IMR-90 (cell line): ENCODE data around the gene TM7SF2. TPM values are rescaled to one million over a fixed set of nuclear protein-coding genes. Genes with fewer than 3 reads are reported as not detected.

Experiments
- ATAC-seq: fragments of 200-7000 bp; cut with Tn5 transposase; 2 replicates; pipeline ENCODE4 v1.9.1; 2020; ENCODE audit warnings: low read depth, mild to moderate bottlenecking, moderate library complexity
- BruUV-seq: library from RNA; stranded (reverse); fragments of 400-500 nt; replicated peaks from 2 replicates; lab custom pipeline; 2021; lab: Mats Ljungman, UMichigan
- CTCF ChIA-PET: fragments of 300-600 bp; formaldehyde crosslinking; extraction: SDS; loops from one replicate; lab custom pipeline; 2021; ENCODE audit warnings: antibody characterized with exemption; lab: Yijun Ruan, JAX
- POLR2A ChIA-PET: fragments of 300-600 bp; sonication (Branson Sonifier 250); formaldehyde crosslinking; loops from one replicate; lab custom pipeline; 2022; ENCODE audit warnings: antibody characterized with exemption; ENCODE audit not compliant: unreplicated experiment; lab: Charles Lee
- DNase-seq: peaks from one replicate; pipeline ENCODE4 v3.0.0; 2013
- H2AFZ ChIP-seq: replicated peaks from 2 replicates; pipeline ENCODE3; 2013; ENCODE audit warnings: low read length, mild to moderate bottlenecking; ENCODE audit not compliant: poor library complexity
- H2AK5ac ChIP-seq: 2 replicates; pipeline ENCODE4 v1.6.1; 2013; ENCODE audit warnings: low read depth, low read length, inconsistent platforms
- H2AK9ac ChIP-seq: replicated peaks from 2 replicates; pipeline ENCODE3; 2013; ENCODE audit warnings: mild to moderate bottlenecking, low read depth, low read length, moderate library complexity; ENCODE audit not compliant: poor library complexity
- H2BK120ac ChIP-seq: 2 replicates; pipeline ENCODE4 v1.6.1; 2013; ENCODE audit warnings: low read depth, low read length, inconsistent platforms
- H2BK15ac ChIP-seq: 3 replicates; pipeline ENCODE4 v1.6.1; 2013; ENCODE audit warnings: low read depth, low read length, inconsistent platforms
- H2BK20ac ChIP-seq: 2 replicates; pipeline ENCODE4 v1.6.1; 2013; ENCODE audit warnings: low read depth, mild to moderate bottlenecking, inconsistent platforms, low read length, moderate library complexity
- H2BK5ac ChIP-seq: 2 replicates; pipeline ENCODE4 v1.6.1; 2013; ENCODE audit warnings: mild to moderate bottlenecking, low read depth, low read length, inconsistent platforms; ENCODE audit not compliant: poor library complexity, severe bottlenecking
- H3K14ac ChIP-seq: replicated peaks from 2 replicates; pipeline ENCODE4 v1.6.1; 2013; ENCODE audit warnings: low read depth, low read length, inconsistent platforms
- H3K18ac ChIP-seq: 2 replicates; pipeline ENCODE4 v1.6.1; 2013; ENCODE audit warnings: low read depth, low read length, control low read depth
- H3K23ac ChIP-seq: 2 replicates; pipeline ENCODE4 v1.6.1; 2013; ENCODE audit warnings: low read depth, low read length, inconsistent platforms
- H3K27ac ChIP-seq: 2 replicates; pipeline ENCODE4 v1.5.1; 2013; ENCODE audit warnings: mild to moderate bottlenecking, control low read depth, low read length; ENCODE audit not compliant: insufficient read depth
- H3K27me3 ChIP-seq: 2 replicates; pipeline ENCODE4 v1.6.1; 2013; ENCODE audit warnings: low read length; ENCODE audit not compliant: control insufficient read depth, insufficient read depth
- H3K36me3 ChIP-seq: 2 replicates; pipeline ENCODE4 v1.6.1; 2013; ENCODE audit warnings: low read length, mixed read lengths; ENCODE audit not compliant: control insufficient read depth, insufficient read depth
- H3K4ac ChIP-seq: 2 replicates; pipeline ENCODE4 v1.6.1; 2013; ENCODE audit warnings: low read depth, low read length, inconsistent platforms
- H3K4me1 ChIP-seq: 2 replicates; pipeline ENCODE4 v1.6.1; 2013; ENCODE audit warnings: low read length, mixed read lengths; ENCODE audit not compliant: control insufficient read depth, insufficient read depth
- H3K4me2 ChIP-seq: 2 replicates; pipeline ENCODE4 v1.6.1; 2013; ENCODE audit warnings: low read depth, mild to moderate bottlenecking, control low read depth, low read length, moderate library complexity
- H3K4me3 ChIP-seq: 2 replicates; pipeline ENCODE4 v1.5.1; 2013; ENCODE audit warnings: low read depth, mild to moderate bottlenecking, control low read depth, low read length, moderate library complexity; ENCODE audit not compliant: insufficient read depth
- H3K56ac ChIP-seq: 2 replicates; pipeline ENCODE4 v1.6.1; 2013; ENCODE audit warnings: low read length, inconsistent platforms; ENCODE audit not compliant: insufficient read depth; ENCODE audit errors: extremely low read depth
- H3K79me1 ChIP-seq, 2 experiments: 2 replicates each; pipeline ENCODE4 v1.6.1; 2013; ENCODE audit warnings: low read length in 2 of 2, inconsistent platforms in 1 of 2, low read depth in 1 of 2
- H3K9ac ChIP-seq: 2 replicates; pipeline ENCODE4 v1.6.1; 2013; ENCODE audit warnings: low read depth, low read length, control low read depth
- H3K9me1 ChIP-seq: 2 replicates; pipeline ENCODE4 v1.6.1; 2013; ENCODE audit warnings: low read length, inconsistent platforms; ENCODE audit not compliant: insufficient read depth
- H3K9me3 ChIP-seq: 2 replicates; pipeline ENCODE4 v1.6.1; 2013; ENCODE audit warnings: low read length; ENCODE audit not compliant: control insufficient read depth, insufficient read depth
- H4K20me1 ChIP-seq: 2 replicates; pipeline ENCODE4 v1.6.1; 2013; ENCODE audit warnings: low read length, inconsistent platforms; ENCODE audit not compliant: insufficient read depth
- H4K5ac ChIP-seq: 2 replicates; pipeline ENCODE4 v1.6.1; 2013; ENCODE audit warnings: mild to moderate bottlenecking, low read depth, low read length, control low read depth
- H4K8ac ChIP-seq, 2 experiments: 2 replicates each; pipeline ENCODE4 v1.6.1; 2013; ENCODE audit warnings: low read depth in 2 of 2, low read length in 2 of 2, control low read depth in 1 of 2, inconsistent platforms in 1 of 2
- H4K91ac ChIP-seq: 2 replicates; pipeline ENCODE4 v1.6.1; 2013; ENCODE audit warnings: low read depth, low read length, inconsistent platforms; ENCODE audit not compliant: insufficient read depth
- BHLHE40 ChIP-seq: fragments of 150-350 bp; IDR thresholded peaks from 2 replicates; pipeline ENCODE4 v1.6.1; 2016; ENCODE audit warnings: mild to moderate bottlenecking, low read depth, low read length
- FOS ChIP-seq: fragments of 150-350 bp; IDR thresholded peaks from 2 replicates; pipeline ENCODE4 v1.6.1; 2016; ENCODE audit warnings: low read depth, low read length
- MXI1 ChIP-seq: IDR thresholded peaks from 2 replicates; pipeline ENCODE4 v1.6.1; 2012; ENCODE audit warnings: low read depth, mild to moderate bottlenecking, low read length, moderate library complexity, borderline replicate concordance
- POLR2A ChIP-seq: IDR thresholded peaks from 2 replicates; pipeline ENCODE4 v1.6.1; 2012; ENCODE audit warnings: mild to moderate bottlenecking, low read depth, low read length
- RAD21 ChIP-seq: IDR thresholded peaks from 2 replicates; pipeline ENCODE4 v1.6.1; 2012; ENCODE audit warnings: low read length, improper control_type of control experiment
- RCOR1 ChIP-seq: IDR thresholded peaks from 2 replicates; pipeline ENCODE4 v1.6.1; 2012; ENCODE audit warnings: mild to moderate bottlenecking, low read length, improper control_type of control experiment; ENCODE audit not compliant: insufficient replicate concordance
- RFX5 ChIP-seq: IDR thresholded peaks from 2 replicates; pipeline ENCODE4 v1.8.0; 2012; ENCODE audit warnings: low read depth, mild to moderate bottlenecking, low read length, moderate library complexity
- WGBS, 2 experiments: methylation state at CpG; one replicate each; pipeline versions ENCODE4 v1.1.5 to v1.1.7; 2013; ENCODE audit warnings: missing lambda C conversion rate in 2 of 2; ENCODE audit not compliant: insufficient read length in 1 of 2; ENCODE audit errors: extremely low coverage in 2 of 2; 5-methylcytosine and 5-hydroxymethylcytosine counted together
- dilution Hi-C: fragments of 300-500 bp; cut with HindIII; formaldehyde crosslinking; loops from one replicate; pipeline ENCODE4 v1.14.3; 2018; ENCODE audit warnings: low sequenced_read_pairs; ENCODE audit not compliant: unreplicated experiment
- in situ Hi-C: fragments of 300-500 bp; cut with MboI; formaldehyde crosslinking; loops from 3 replicates; pipeline ENCODE4 v1.14.3; 2019; ENCODE audit warnings: low sequenced_read_pairs, inconsistent platforms, mixed read lengths
- intact Hi-C: fragments of 100-400 bp; cut with micrococcal nuclease; formaldehyde crosslinking; loops from 2 replicates; pipeline ENCODE4 v1.10.0; 2022
- polyA plus RNA-seq, 3 experiments: library from polyadenylated mRNA; depleted of rRNA; stranded (reverse); fragments of >200 nt; gene quantifications; 2 replicates each; pipeline ENCODE4 v1.2.3, GENCODE V29; 2012; ENCODE audit warnings: low replicate concordance in 1 of 3
- total RNA-seq: library from RNA; depleted of rRNA; stranded (reverse); fragments of >200 nt; gene quantifications from 2 replicates; pipeline ENCODE4 v1.2.3, GENCODE V29; 2012
- TF ChIP-seq, protein P1 (sequence below): fragments of 150-350 bp; IDR thresholded peaks from 2 replicates; pipeline ENCODE4 v1.6.1; 2016; ENCODE audit warnings: low read depth, mild to moderate bottlenecking, low read length, moderate library complexity, borderline replicate concordance

The TM7SF2 gene
- total and polyA plus RNA-seq, 2 of the 4 experiments (the other 2 are of a cell fraction): 5.7 to 7.6 TPM

DNA sequence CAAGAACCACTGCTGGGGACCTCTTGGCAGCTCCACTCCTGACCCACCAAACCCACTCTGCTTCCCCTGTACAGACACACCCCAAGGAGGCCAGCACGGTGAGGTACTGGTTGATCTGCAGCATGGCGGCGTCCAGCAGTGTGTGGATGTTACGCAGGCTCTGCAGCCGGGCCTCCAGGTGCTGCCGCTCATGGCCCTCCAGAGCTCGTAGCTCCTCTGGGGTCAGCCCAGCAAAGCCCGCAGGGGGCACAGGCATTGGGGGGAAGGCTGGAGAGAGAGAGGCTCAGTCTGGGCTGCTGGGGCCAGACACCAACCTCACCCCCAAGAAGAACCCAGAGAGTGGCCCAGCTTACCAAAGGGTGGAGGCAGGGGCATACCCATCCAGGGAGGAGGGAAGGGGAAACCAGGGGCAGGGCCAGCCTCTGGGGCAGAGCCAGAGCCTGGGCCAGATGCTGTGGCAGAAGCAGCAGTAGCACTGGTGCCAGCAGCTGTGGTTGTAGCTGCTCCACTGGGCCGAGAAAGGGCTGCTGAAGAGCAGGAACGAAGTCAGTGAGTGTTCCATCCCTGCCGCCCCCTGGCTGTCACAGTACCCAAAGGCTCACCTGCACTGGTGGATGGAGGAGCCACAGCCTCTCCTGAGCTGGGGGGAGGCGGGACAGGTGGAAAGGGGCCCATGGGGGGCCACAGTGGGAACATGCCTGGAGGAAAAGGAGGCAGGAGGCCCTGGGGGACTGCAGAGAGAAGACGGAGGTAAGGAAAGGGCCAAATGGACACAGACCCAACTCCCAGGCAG lies 18.2 kb downstream of the TM7SF2 start (continued):
- TF ChIP-seq RCOR1: no peak

DNA sequence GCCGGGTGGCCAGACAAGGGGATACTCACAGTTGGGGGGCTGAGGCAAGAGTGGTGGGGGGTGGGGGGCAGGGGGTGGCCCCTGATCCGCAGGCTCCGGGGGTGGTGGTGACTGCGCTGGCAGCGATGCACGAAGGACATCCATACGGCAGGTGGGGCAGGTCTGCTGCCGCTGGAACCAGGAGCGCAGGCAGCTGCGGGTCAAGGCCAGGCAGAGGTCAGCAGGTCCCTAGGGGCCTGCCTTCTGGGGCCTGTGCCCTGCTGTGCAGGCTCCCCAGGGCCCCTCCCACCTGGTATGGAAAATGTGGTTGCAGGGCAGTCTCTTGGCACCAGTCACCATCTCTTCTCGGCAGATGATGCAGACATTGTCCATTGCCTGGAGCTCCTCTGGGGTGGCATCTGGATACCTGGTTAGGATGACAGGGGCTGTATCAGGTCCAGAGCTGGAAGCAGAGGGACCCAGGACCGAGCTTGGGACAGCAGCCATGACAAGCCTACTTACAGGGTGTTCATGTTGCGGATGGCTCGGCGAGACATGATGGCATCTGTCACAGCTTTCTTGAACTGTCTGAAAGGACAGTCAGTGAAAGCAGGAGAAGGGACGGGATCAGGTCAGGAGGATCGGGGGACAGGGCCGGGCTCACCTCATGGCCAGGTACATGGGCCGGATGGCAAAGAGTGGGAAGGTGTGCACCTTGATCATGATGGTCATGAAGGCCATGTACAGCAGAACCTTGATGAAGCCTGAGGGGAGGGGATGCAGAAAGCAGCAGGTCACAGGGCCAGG lies 19.2 kb downstream of the TM7SF2 start:
- peaks cover 24 to 56% of the 10 kb centered on the region in 2 experiments for H3K79me1 ChIP-seq
- H2AK5ac ChIP-seq: no peak overlapping the region
- no peak overlapping the region for H4K8ac ChIP-seq
- no peaks in the 10 kb centered on the region for H3K27me3 ChIP-seq
- no peak overlapping the region for H3K4me3 ChIP-seq
- BruUV-seq: no TSS peak
- no peak overlapping the region for H2AFZ ChIP-seq
- in situ Hi-C loops (no loop called here), intact Hi-C loops (no loop called here), dilution Hi-C loops (no loop called here)
- DNase-seq (no peak), ATAC-seq (no peak)
- ChIA-PET POLR2A (interaction anchor here (1.0 kb wide), 1 partner anchor 9 kb away, joined by 3 read pairs; the partner anchor contains the start of genes FAU and MRPL49), CTCF (no interaction called here)
- peaks cover 65% of the 10 kb centered on the region for H3K36me3 ChIP-seq
- H4K91ac ChIP-seq: no peak overlapping the region
- no peak overlapping the region for H2BK20ac ChIP-seq
- H3K27ac ChIP-seq: no peak overlapping the region
- H3K18ac ChIP-seq: no peak overlapping the region
- H2AK9ac ChIP-seq: no peak overlapping the region
- 96% methylated on average over 15 of the region's 19 CpGs; no CpG with 5 or more reads in 1 of the 2 experiments for WGBS, 2 experiments
- no peak overlapping the region for H4K5ac ChIP-seq
- no peak overlapping the region for H3K56ac ChIP-seq
- no peak overlapping the region for H2BK15ac ChIP-seq
- no peak overlapping the region for H2BK120ac ChIP-seq
- H3K4me2 ChIP-seq: no peak overlapping the region
- H3K23ac ChIP-seq: no peak overlapping the region
- no peak overlapping the region for H3K14ac ChIP-seq
- H3K4ac ChIP-seq: no peak overlapping the region
- H3K9ac ChIP-seq: no peak overlapping the region
- peaks cover 14% of the 10 kb centered on the region for H3K9me1 ChIP-seq
- peaks cover 6% of the 10 kb centered on the region; the same call in 1 of the 2 replicates for H3K4me1 ChIP-seq
- TF ChIP-seq MXI1: no peak
- no peak for TF ChIP-seq FOS
- no peak for TF ChIP-seq RAD21
- TF ChIP-seq, protein P1, sequence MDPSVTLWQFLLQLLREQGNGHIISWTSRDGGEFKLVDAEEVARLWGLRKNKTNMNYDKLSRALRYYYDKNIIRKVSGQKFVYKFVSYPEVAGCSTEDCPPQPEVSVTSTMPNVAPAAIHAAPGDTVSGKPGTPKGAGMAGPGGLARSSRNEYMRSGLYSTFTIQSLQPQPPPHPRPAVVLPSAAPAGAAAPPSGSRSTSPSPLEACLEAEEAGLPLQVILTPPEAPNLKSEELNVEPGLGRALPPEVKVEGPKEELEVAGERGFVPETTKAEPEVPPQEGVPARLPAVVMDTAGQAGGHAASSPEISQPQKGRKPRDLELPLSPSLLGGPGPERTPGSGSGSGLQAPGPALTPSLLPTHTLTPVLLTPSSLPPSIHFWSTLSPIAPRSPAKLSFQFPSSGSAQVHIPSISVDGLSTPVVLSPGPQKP: no peak
- no peak for TF ChIP-seq BHLHE40
- no peak for TF ChIP-seq RFX5
- TF ChIP-seq POLR2A: no peak
- no peak overlapping the region for H2BK5ac ChIP-seq
- no peaks in the 10 kb centered on the region for H3K9me3 ChIP-seq
- H4K20me1 ChIP-seq: peaks cover 37% of the 10 kb centered on the region
